ENCODE measurements around the gene MRPS10.

Gene MRPS10

GRCh38 chr6:42185597-42185996 lies 32.1 kb downstream of the MRPS10 start:
- no peak overlapping the region for H2AFZ ChIP-seq (ENCODE audit: low read depth, low read length)
- no peaks in the 10 kb centered on the region for H3K9me3 ChIP-seq (ENCODE audit: insufficient read depth, low read length)
- no peaks in the 10 kb centered on the region for H3K4me1 ChIP-seq (ENCODE audit: low read length)
- TF ChIP-seq CTCF (IDR thresholded peaks at IDR 0.05; ENCODE audit: low read depth, low read length), result no peak
- TF ChIP-seq EZH2phosphoT487 (IDR thresholded peaks at IDR 0.05; ENCODE audit: low read depth), result no peak
- H3K4me2 ChIP-seq (ENCODE audit: low read length), result no peak overlapping the region
- no peaks in the 10 kb centered on the region for H3K27me3 ChIP-seq (ENCODE audit: low read depth, low read length)
- no peak overlapping the region for H3K9ac ChIP-seq (ENCODE audit: low read length)
- H3K4me3 ChIP-seq (ENCODE audit: low read length), result no peak overlapping the region
- H3K79me2 ChIP-seq (ENCODE audit: low read length), result no peaks in the 10 kb centered on the region
- H3K27ac ChIP-seq (ENCODE audit: low read length), result no peak overlapping the region
- H4K20me1 ChIP-seq (ENCODE audit: insufficient read depth, low read length), result no peaks in the 10 kb centered on the region
- no peaks in the 10 kb centered on the region for H3K36me3 ChIP-seq (replicated peaks; ENCODE audit: low read depth, low read length)

GRCh38 chr6:42184475-42184874 lies 33.2 kb downstream of the MRPS10 start:
- H3K9ac ChIP-seq (ENCODE audit: low read length), result no peak overlapping the region

GRCh38 chr6:42182101-42182500 lies 35.6 kb downstream of the MRPS10 start:
- Histone ChIP-seq H2AFZ (ENCODE audit: low read depth, low read length) (no peak overlapping the region), H3K27me3 (ENCODE audit: low read depth, low read length) (no peaks in the 10 kb centered on the region), H3K79me2 (ENCODE audit: low read length) (no peaks in the 10 kb centered on the region), H3K36me3 (replicated peaks; ENCODE audit: low read depth, low read length) (no peaks in the 10 kb centered on the region), H4K20me1 (ENCODE audit: insufficient read depth, low read length) (no peaks in the 10 kb centered on the region), H3K9me3 (ENCODE audit: insufficient read depth, low read length) (no peaks in the 10 kb centered on the region), H3K27ac (ENCODE audit: low read length) (no peak overlapping the region), H3K4me1 (ENCODE audit: low read length) (peaks cover 5% of the 10 kb centered on the region), H3K4me2 (ENCODE audit: low read length) (no peak overlapping the region), H3K9ac (ENCODE audit: low read length) (no peak overlapping the region), H3K4me3 (ENCODE audit: low read length) (no peak overlapping the region)
- TF ChIP-seq EZH2phosphoT487 (IDR thresholded peaks at IDR 0.05; ENCODE audit: low read depth) (no peak), CTCF (IDR thresholded peaks at IDR 0.05; ENCODE audit: low read depth, low read length) (no peak)

More at GRCh38 chr6:42184475-42184874, 33.2 kb downstream of the MRPS10 start:
- H3K4me2 ChIP-seq (ENCODE audit: low read length), result no peak overlapping the region
- H3K27ac ChIP-seq (ENCODE audit: low read length), result no peak overlapping the region
- H3K36me3 ChIP-seq (replicated peaks; ENCODE audit: low read depth, low read length), result no peaks in the 10 kb centered on the region
- no peaks in the 10 kb centered on the region for H3K27me3 ChIP-seq (ENCODE audit: low read depth, low read length)
- H3K4me3 ChIP-seq (ENCODE audit: low read length), result no peak overlapping the region
- no peaks in the 10 kb centered on the region for H3K79me2 ChIP-seq (ENCODE audit: low read length)
- H2AFZ ChIP-seq (ENCODE audit: low read depth, low read length), result no peak overlapping the region
- H3K4me1 ChIP-seq (ENCODE audit: low read length), result no peaks in the 10 kb centered on the region
- TF ChIP-seq CTCF (IDR thresholded peaks at IDR 0.05; ENCODE audit: low read depth, low read length) (no peak), EZH2phosphoT487 (IDR thresholded peaks at IDR 0.05; ENCODE audit: low read depth) (no peak)
- no peaks in the 10 kb centered on the region for H3K9me3 ChIP-seq (ENCODE audit: insufficient read depth, low read length)
- no peaks in the 10 kb centered on the region for H4K20me1 ChIP-seq (ENCODE audit: insufficient read depth, low read length)

- H3K36me3 ChIP-seq (replicated peaks; ENCODE audit: low read depth, low read length), result no peaks in the 10 kb centered on the region
- H3K4me1 ChIP-seq (ENCODE audit: low read length), result peaks cover 5% of the 10 kb centered on the region
- no peaks in the 10 kb centered on the region for H3K79me2 ChIP-seq (ENCODE audit: low read length)
- no peaks in the 10 kb centered on the region for H4K20me1 ChIP-seq (ENCODE audit: insufficient read depth, low read length)
- no peaks in the 10 kb centered on the region for H3K9me3 ChIP-seq (ENCODE audit: insufficient read depth, low read length)
- no peak overlapping the region for H3K4me3 ChIP-seq (ENCODE audit: low read length)
- H3K27me3 ChIP-seq (ENCODE audit: low read depth, low read length), result no peaks in the 10 kb centered on the region
- H3K9ac ChIP-seq (ENCODE audit: low read length), result no peak overlapping the region
- H3K4me2 ChIP-seq (ENCODE audit: low read length), result no peak overlapping the region
- no peak overlapping the region for H2AFZ ChIP-seq (ENCODE audit: low read depth, low read length)
- no peak overlapping the region for H3K27ac ChIP-seq (ENCODE audit: low read length)
- TF ChIP-seq EZH2phosphoT487 (IDR thresholded peaks at IDR 0.05; ENCODE audit: low read depth) (no peak), CTCF (IDR thresholded peaks at IDR 0.05; ENCODE audit: low read depth, low read length) (no peak)
Observed at GRCh38 chr6:42179945-42180313, 37.7 kb downstream of the MRPS10 start.
